Colon (tissue), 2 donors: ENCODE measurements around the gene HOXD11.

Source experiments
- FAIRE-seq: peaks from 2 replicates; lab custom pipeline; 2012; peaks lifted over from hg19 to GRCh38; lab: Jason Lieb, UNC
- donor health status: control.
- donor health status: control.

HOXD11 gene

DNA sequence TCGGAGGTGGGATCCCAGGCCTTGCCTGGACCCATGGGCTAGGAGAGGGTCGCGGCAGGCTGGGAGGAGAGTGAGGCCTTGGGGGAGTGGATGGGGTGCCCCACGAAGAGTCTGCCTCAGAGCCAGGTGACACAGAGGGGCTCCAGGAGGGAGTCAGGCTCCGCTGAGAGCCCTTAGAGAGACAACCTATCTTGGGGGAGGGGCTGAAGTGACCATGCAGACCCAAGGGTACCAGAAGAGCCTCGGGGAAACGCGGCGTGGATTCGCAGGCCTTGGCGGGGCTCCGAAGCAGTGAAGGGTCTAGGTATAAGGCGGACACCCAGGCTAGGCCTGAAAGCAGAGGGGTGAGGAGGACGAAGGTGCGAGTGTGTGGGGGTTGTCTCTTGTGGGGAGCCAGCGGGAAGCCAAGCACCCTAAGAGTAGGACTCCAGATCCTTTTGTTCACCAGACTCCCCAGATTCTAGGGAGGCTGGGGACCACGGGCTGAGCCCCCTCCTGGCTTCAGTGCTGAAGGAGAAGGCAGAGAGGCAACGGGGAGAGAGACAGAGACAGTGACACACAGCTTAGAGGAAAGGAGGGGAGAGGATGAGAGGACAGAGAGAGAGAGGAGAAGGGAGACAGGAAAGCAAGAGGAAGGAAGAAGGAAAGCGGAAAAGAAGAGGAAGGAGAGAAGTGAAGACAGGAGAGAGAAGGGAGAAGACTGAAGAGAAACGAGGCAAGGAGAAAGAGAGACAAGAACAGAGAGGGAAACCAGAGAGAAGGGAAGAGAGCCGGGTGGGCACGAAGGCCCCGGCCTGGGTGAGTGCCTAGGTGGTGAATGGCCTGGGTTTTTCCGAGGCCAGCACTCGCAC is 1.1 kb upstream of the HOXD11 start:
- no peak for FAIRE-seq

DNA sequence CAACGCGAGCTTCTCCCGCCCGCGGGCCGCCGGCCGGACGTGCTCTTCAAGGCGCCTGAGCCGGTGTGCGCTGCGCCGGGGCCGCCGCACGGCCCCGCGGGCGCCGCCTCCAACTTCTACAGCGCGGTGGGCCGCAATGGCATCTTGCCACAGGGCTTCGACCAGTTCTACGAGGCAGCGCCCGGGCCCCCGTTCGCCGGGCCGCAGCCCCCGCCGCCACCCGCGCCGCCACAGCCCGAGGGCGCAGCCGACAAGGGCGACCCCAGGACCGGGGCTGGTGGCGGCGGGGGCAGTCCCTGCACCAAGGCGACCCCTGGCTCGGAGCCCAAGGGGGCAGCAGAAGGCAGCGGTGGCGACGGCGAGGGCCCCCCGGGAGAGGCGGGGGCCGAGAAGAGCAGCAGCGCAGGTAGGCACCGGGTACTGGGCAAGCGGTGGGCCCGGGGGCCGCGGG is 676 bp downstream of the HOXD11 start:
- no peak for FAIRE-seq

DNA sequence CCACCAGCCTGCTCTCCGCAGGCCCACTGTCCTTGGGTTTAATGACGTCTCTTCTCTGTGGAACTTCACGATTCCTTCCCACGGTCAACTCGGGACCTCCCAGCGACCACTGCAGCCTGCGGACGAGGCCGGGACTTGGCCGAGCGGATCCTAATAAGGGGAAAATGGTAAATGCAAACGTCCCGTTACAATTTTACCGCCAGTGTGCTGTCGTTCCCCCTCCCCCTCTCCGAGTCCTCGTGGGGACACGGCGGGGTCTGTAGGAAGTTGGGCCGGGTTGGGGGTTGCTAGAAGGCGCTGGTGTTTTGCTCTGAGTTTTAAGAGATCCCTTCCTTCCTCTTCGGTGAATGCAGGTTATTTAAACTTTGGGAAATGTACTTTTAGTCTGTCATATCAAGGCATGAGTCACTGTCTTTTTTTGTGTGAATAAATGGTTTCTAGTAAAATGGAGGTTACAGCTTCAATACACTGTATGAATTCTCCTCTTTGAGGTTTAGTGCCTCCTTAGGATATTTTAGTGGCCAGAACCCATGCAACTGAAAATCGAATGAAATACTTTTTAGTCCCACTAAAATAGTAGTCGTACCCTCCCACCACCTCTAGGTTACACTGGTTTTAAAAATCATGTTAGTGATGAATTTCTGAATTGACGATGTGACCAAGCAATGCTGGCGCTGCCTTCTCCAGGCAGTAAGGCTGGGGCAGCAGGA is 2.3 kb downstream of the HOXD11 start:
- no peak for FAIRE-seq

DNA sequence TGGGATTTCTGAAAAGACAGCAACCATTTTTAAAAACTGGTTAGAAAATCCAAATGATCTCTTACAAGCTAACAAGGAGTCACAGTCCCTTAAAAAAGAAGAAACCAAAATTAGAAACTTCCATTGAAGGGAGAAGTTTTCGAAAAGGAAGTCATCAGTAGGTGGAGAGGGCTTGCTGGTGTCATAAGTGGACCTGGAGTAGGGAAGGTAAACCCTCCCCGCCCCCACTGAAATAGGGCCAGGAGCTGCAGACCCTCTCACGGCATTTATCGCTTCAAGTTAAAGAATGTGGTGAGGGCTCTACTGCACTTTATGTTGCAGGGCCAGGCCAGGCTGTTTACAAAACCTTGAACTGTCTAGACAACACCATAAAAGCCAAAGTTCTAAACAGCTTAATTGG is 2.9 kb downstream of the HOXD11 start:
- no peak for FAIRE-seq

DNA sequence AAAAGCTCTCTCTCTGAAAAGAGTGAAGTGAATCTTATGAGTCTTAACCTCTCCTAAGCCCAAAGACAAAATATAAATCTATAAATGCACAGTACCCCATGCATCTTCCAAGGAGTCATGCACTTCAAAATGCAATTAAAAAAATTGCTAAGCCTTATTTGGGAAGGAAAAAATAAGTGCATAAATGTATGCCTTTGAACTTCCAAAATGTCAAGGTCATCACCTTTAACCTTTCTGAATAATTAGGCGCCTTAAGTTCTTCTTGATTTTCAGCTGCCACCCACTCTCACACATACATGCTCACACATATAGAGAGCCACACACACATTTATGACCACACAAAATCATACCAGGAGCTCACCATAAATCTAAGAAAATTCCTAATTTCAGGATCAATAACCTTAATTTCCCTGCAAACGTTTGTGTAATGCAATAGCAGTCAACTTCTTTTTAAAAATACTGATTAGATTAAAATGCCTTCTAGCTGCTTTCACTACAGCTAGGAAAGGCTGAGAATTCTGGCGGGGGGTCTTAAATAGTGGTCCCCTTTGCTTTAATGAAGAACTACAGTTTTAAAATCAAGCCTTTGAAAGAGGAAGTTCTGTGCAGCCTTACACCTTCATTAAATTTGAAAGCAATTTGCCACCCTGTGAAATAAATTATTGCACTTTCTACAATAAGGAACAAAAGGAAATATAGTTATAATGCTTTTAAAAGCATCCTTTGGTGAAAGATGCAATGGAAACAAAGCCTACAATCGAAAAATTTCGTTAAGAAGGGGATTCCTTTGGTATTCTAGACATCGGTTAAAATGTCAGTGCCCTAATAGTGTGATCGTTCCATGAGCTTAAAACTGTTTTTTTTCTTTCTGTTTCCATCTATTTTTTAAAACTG is 3.6 kb downstream of the HOXD11 start:
- no peak for FAIRE-seq

DNA sequence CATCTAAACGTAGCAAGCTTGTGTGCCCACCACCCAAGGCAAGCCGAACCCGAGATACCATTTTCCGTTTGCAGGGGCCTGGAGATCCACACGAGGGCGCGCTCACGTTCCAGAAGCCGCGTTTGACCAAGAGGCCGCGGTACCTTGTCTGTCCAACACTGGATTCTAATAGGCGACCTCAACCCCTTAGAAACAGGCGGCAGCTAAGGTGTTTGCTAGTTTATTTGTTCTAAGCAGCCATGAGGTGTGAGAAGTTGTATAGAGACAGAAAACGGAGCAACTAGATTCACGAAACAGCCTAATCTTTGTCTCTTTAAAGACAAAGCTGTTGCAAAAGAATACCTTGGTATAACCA is 4.2 kb downstream of the HOXD11 start:
- FAIRE-seq: no peak

DNA sequence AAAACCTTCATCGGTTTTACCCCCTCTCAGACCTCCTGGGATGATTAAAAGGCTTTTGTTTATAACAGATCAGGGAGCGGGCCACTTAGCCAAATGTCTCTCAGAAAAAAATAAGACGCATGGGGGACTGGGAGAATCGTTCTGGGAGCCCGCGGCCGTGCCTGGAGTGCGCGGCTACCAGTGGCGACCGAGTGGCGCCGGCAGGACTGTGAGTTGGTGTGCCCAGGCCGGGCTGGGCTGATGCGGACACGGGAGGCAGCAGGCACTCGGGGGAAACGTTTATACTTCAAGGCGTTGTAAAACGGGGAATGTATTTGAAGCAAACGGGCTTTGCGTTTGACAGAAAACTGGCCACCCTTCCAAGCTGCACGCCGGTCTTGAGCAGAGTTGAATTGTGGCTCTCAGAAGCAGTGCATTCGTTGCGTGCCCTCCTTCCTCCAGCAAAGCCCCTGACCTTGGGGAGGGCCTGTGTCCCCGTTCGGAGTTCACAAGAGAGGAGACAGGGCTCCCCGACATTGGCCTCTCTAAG is 4.8 kb downstream of the HOXD11 start:
- no peak for FAIRE-seq

DNA sequence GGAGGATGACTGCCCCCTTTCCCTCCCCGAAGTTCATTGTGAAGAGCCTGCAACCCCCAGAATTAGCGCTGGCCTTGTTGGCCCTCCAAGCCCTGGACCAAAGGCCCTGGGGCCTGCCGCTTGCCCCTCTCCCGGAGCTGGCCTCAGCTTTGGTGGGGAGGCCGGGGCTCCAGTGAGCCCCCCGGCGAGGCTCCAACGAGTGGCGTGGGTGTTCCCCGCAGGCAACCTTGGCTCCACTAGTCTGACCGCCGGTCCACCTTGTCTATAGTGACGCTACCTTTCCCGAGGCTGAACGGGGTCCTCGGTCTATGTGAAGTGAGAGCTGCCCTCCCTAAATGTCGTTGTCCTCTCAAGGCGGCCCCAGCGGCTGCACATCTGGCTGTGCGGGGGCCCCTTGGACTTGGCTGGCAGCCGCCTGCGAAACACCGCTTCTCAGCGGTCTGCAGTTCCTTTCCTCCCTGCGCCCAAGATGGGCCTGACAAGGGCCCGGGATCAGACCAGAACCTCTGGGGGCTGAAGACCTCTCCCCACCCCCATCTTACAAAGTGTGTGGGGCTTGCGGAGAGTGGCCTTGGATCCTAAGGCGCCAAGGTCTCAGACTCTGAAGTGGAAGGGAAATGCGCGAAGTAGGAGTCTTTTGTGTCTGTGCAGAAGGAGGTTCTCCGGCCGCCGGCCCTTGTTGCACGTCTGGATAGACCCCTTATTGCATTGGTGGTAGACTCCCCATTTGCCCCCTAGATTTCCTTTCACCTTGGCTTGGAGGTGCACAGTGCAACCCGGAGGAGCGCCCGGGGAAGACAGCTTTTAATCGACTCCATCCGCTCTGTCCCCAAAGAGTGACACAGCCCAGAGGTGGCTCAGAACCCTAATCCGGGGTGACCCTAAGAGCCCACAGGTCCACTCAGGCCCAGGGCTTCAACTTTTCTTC is 5.6 kb downstream of the HOXD11 start:
- no peak for FAIRE-seq

DNA sequence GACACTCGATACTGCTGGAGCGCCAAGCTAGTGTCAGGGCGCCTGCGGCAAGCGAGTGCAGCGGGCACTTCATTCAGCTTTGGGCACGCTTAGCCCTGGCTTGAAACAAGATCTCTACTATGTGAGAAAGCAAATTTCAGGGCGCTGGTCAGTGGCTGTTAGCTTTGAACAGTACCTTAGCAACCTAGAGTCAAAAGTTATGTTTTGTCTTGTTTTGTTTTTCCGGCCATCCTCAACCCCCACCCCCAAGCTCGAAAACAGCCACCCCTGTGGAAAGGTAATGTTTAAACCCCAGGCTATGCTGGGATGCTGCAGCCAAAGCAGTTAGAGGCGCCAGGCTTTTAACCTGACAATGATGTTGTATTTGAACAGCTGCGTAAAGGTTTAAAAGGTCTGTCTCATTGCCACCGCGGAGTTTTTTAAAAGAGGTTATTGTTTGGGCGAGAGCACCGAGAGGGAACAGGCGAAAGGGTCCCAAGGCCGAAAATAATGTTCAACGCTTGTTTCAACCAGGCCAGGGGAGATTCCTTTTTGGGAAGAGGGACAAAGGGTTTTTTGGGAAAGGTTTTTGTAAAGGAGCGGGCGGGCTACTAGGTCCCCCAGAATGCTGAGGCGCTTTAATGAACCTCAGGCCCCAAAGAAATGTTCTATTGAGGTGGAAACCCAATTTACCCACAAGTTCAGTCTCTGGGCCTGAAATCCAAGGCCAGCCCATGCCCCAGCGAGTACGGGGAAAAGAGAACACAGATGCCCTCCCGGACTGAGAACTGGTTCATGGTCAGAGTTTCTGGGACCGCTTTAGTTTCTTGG is 7.2 kb downstream of the HOXD11 start:
- no peak for FAIRE-seq

DNA sequence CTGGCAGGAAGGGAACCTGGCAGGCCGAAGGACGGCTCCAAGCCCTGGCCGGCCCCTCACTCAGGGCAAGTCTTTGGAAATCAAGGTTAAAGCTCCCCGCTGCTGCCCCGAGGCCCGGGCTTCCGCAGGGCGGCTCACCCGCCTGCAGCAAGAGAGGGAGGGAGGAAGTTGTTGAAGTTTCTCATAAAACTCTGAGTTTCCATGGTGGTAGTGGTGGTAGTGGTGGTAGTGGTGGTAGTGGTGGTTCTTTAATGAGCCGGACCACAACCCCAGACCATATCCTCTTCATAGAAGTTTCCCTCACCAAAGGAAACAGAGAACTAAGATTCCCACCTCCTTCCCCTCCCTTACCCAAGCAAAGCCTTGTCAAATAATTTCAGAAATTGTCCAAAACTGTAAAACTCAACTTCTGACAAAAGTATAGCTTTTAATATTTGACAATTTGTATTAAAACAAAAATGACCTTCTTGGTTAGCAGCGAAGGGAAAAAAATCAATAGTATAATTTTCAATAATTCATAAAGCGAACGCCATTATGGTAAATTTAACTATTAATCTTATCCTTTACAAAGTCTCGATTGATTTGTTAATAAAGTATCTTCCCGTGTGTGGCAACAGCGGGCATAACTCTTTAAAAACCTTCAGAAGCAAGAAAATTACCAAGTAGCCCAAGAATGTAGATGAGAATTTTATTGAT is 8.0 kb downstream of the HOXD11 start:
- no peak for FAIRE-seq

DNA sequence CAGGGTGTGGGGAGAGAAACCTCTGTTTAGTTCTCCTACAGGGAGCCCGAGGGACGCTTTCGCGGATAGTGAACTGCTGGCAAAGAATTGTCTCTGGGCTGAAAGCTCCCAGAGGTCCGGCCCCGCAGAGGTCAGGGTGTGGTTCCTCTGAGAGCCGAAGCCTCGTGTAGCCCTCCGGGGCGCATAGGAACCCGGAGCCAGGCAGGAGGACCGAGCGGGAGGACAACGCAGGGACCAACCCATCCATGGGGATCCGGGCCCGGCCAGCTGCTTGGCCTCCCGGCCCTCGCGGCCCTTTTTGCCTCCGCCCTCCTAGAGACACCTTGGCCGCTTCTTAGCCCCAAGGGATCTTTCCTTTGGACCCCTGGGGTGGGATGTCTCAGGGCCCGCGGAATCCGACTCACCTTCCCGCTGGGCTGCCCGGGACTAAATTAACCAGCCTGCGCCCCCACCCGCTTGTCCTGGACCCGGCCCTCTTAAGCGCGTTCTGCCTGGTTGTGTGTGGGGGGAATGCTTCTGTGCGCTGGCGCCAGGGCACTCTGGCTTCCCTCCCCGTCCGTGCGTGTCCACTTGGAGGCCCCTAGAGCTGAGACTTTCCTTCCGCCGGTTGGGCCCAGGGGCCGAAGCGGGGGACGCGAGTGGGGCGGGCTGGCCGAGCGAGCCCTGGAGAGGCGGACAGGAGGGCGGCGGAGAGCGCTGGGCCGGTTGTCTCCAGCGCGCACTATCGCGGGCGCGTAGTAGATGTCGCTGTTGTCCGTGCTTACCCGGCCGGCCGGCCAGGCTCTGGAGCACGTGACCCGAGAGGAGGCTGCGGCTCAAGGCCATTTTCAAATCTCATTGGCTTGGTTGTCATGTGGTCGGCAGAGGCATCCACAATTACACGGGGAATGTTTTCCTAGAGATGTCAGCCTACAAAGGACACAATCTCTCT is 9.1 kb downstream of the HOXD11 start, which contains the start of gene HOXD10:
Gene HOXD10, plus strand, starts transcription at position 896 of the 931 bp plus-strand sequence. CDS start 56 bp downstream, outside the sequence.
- no peak for FAIRE-seq

DNA sequence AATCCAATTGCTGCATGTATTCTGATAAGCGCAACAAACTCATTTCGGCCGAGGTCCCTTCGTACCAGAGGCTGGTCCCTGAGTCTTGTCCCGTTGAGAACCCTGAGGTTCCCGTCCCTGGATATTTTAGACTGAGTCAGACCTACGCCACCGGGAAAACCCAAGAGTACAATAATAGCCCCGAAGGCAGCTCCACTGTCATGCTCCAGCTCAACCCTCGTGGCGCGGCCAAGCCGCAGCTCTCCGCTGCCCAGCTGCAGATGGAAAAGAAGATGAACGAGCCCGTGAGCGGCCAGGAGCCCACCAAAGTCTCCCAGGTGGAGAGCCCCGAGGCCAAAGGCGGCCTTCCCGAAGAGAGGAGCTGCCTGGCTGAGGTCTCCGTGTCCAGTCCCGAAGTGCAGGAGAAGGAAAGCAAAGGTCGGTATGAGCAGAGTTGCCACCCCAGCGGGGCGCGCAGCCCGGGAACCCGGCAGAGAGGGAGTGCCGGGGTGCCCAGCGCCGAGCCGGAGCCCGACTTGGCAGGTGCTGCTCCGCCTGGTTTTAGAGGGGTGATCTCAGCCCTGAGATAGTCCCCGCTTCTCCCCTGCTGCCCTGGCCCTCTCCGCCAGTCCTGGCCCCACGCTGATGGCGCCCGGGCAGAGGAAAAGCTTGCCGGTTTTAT is 10.2 kb downstream of the HOXD11 start:
- FAIRE-seq: no peak

DNA sequence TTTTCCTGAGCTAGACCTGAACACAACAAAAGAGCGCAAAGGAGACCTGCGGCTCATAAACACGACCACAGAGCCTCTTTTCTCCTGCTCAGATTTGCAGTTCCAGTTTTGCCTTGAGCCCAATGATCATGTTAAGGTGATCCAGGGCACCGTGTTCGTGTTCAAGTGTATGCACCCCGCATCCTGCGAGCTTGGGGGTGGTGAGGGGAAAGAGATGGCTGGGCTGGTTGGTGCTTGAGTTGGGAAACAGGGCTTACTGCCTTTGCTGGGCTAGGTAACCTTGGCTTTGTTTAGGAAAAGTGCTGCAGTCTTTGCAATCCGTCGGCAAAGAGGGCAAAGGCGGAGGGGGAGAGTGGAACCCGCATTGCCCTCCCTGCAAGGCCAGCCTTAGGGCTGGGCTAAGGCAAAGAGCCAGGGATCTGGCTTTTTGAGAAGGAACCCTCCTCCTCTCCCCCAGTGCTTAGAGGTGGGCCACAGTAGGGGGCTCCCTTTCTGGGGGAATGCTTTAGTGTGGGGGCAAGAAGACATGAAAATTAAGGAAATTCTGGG is 10.8 kb downstream of the HOXD11 start:
- FAIRE-seq: no peak

DNA sequence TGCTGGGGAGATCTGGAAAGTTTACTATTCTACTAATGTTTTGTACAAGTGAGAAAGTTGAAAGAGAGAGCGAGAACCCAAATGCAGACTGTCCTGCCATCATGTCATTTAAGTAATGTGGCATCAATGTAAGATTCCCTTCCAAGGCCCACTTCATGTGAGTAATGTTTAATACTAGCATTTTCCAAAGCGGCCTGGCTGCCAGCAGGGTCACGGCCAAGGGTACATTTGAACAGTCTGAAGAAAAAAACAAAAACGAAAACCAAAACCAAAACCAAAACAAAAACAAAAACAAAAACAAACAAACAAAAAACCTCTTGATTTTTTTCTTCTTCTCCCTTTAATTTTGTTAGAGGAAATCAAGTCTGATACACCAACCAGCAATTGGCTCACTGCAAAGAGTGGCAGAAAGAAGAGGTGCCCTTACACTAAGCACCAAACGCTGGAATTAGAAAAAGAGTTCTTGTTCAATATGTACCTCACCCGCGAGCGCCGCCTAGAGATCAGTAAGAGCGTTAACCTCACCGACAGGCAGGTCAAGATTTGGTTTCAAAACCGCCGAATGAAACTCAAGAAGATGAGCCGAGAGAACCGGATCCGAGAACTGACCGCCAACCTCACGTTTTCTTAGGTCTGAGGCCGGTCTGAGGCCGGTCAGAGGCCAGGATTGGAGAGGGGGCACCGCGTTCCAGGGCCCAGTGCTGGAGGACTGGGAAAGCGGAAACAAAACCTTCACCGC is 11.7 kb downstream of the HOXD11 start:
- no peak for FAIRE-seq

DNA sequence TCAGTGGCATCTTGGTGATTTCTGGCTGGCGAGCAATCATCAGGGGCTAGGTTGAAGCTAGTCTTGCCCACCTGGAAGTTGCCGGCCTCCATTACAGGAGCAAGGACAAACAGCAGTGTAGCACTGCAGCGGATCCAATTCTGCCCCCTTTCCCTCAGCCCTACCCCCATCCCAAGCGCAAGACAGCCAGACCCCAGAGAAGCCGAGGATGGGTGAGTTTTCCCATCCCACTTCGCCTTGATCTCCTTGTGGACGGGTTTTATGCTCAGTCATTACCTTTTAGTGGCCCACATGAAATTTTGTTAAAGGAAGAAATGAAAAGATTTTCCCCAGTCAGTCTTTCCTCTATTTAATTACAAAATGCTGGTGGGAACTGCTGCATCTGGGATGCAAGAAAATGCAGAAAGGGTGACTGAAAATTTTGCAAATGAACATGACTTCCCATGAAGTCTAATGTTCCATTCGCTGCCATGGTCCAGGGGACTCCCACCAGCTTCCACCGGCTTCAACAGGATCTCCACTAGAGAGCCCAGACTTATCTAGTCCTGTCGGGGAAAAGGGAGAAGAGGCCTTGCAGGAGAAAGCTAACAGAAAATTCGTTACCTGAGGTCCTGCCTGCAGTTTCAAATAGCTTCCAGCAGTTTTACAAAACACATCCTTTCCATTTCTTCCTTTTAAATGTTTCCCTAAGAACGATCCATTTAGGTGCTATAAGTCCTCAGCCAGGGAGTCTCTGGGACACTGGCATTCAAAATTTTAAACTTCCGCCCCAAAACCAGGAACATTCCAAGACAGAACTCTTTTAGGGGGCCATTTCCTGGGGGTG is 13.5 kb downstream of the HOXD11 start:
- no peak for FAIRE-seq
